Measurements from ENCODE around the gene TRIM44.

TRIM44 gene

GRCh38 chr11:35842958-35843357, 180.4 kb downstream of the TRIM44 start:
- H2BK5ac ChIP-seq (ENCODE audit: low read length): no peak overlapping the region
- H3K27ac ChIP-seq (replicated peaks; ENCODE audit: low read length): no peak overlapping the region
- no peak overlapping the region for H4K91ac ChIP-seq (ENCODE audit: low read depth, low read length, poor library complexity)
- no peak overlapping the region for H3K18ac ChIP-seq (ENCODE audit: low read length)
- H3K23ac ChIP-seq (ENCODE audit: low read depth, low read length, poor library complexity): no peak overlapping the region
- H2AFZ ChIP-seq (ENCODE audit: low read length): no peak overlapping the region
- no peak overlapping the region for H4K8ac ChIP-seq (ENCODE audit: low read depth, low read length)
- H3K4me3 ChIP-seq (ENCODE audit: low read length in 2 of 2): no peak overlapping the region
- H2BK120ac ChIP-seq (ENCODE audit: low read depth, low read length): no peak overlapping the region
- peaks cover 0 to 6% (median 0%) of the 10 kb centered on the region in 3 experiments for H3K27me3 ChIP-seq (ENCODE audit: control insufficient read depth in 3 of 3, insufficient read depth in 3 of 3, low read depth in 1 of 3, low read length in 3 of 3)
- H3K9me3 ChIP-seq (replicated peaks in 1 of 2; ENCODE audit: control insufficient read depth in 2 of 2, insufficient read depth in 1 of 2, low read depth in 1 of 2, low read length in 2 of 2): peaks cover 2 to 9% of the 10 kb centered on the region in 2 donors
- H3K4me2 ChIP-seq (ENCODE audit: insufficient read depth, low read length, poor library complexity, severe bottlenecking): no peak overlapping the region
- peaks cover 2% of the 10 kb centered on the region for H3K79me1 ChIP-seq (ENCODE audit: low read depth, low read length)
- H2AK5ac ChIP-seq (ENCODE audit: low read depth, low read length): no peak overlapping the region
- H3K4me1 ChIP-seq (ENCODE audit: control insufficient read depth in 2 of 2, insufficient read depth in 1 of 2, low read depth in 1 of 2, low read length in 2 of 2): no peaks in the 10 kb centered on the region
- WGBS, 2 donors (ENCODE audit: extremely low coverage in 2 of 2, insufficient read length in 2 of 2, insufficient replicate concordance in 1 of 2): no CpG with 5 or more reads among the region's 1 CpG
- H3K36me3 ChIP-seq (replicated peaks in 1 of 2; ENCODE audit: control insufficient read depth in 2 of 2, insufficient read depth in 2 of 2, low read length in 2 of 2): no peaks in the 10 kb centered on the region
- no peak overlapping the region for H2BK15ac ChIP-seq (ENCODE audit: low read length)
- H3K4ac ChIP-seq (ENCODE audit: low read length): no peak overlapping the region
- no peak overlapping the region for H3K14ac ChIP-seq (ENCODE audit: low read length)
- no peak for DNase-seq (ENCODE audit: low spot score)
- H3K9ac ChIP-seq (ENCODE audit: low read depth, low read length, poor library complexity): no peak overlapping the region
- no peak overlapping the region for H2BK12ac ChIP-seq (ENCODE audit: low read length)

- Histone ChIP-seq H3K23ac (ENCODE audit: low read depth, low read length, poor library complexity) (no peak overlapping the region), H3K9ac (ENCODE audit: low read depth, low read length, poor library complexity) (no peak overlapping the region), H3K18ac (ENCODE audit: low read length) (no peak overlapping the region), H4K91ac (ENCODE audit: low read depth, low read length, poor library complexity) (no peak overlapping the region), H3K4me3 (ENCODE audit: low read length in 2 of 2) (no peak overlapping the region), H3K27me3 (ENCODE audit: control insufficient read depth in 3 of 3, insufficient read depth in 3 of 3, low read depth in 1 of 3, low read length in 3 of 3) (peaks cover 0 to 8% (median 0%) of the 10 kb centered on the region in 3 experiments), H3K4ac (ENCODE audit: low read length) (no peak overlapping the region), H3K79me1 (ENCODE audit: low read depth, low read length) (peaks cover 2% of the 10 kb centered on the region), H3K4me1 (ENCODE audit: control insufficient read depth in 2 of 2, insufficient read depth in 1 of 2, low read depth in 1 of 2, low read length in 2 of 2) (no peaks in the 10 kb centered on the region), H3K9me3 (replicated peaks in 1 of 2; ENCODE audit: control insufficient read depth in 2 of 2, insufficient read depth in 1 of 2, low read depth in 1 of 2, low read length in 2 of 2) (peaks cover 2 to 9% of the 10 kb centered on the region in 2 donors), H2AK5ac (ENCODE audit: low read depth, low read length) (no peak overlapping the region), H2BK15ac (ENCODE audit: low read length) (no peak overlapping the region), H3K14ac (ENCODE audit: low read length) (no peak overlapping the region), H4K8ac (ENCODE audit: low read depth, low read length) (no peak overlapping the region), H3K27ac (replicated peaks; ENCODE audit: low read length) (no peak overlapping the region), H2BK12ac (ENCODE audit: low read length) (no peak overlapping the region), H2BK120ac (ENCODE audit: low read depth, low read length) (no peak overlapping the region), H2BK5ac (ENCODE audit: low read length) (no peak overlapping the region), H3K4me2 (ENCODE audit: insufficient read depth, low read length, poor library complexity, severe bottlenecking) (no peak overlapping the region), H3K36me3 (replicated peaks in 1 of 2; ENCODE audit: control insufficient read depth in 2 of 2, insufficient read depth in 2 of 2, low read length in 2 of 2) (no peaks in the 10 kb centered on the region), H2AFZ (ENCODE audit: low read length) (no peak overlapping the region)
- WGBS, 2 donors (ENCODE audit: extremely low coverage in 2 of 2, insufficient read length in 2 of 2, insufficient replicate concordance in 1 of 2): no CpG with 5 or more reads among the region's 4 CpGs
- no peak for DNase-seq (ENCODE audit: low spot score)
These were observed 182.0 kb downstream of the TRIM44 start for GRCh38 chr11:35844579-35844978.

- Histone ChIP-seq H2BK120ac (ENCODE audit: low read depth, low read length) (no peak overlapping the region), H3K23ac (ENCODE audit: low read depth, low read length, poor library complexity) (no peak overlapping the region), H3K4me2 (ENCODE audit: insufficient read depth, low read length, poor library complexity, severe bottlenecking) (no peak overlapping the region), H3K27me3 (ENCODE audit: control insufficient read depth in 3 of 3, insufficient read depth in 3 of 3, low read depth in 1 of 3, low read length in 3 of 3) (peaks cover 0 to 8% (median 0%) of the 10 kb centered on the region in 3 experiments), H3K4me3 (ENCODE audit: low read length in 2 of 2) (no peak overlapping the region), H2AFZ (ENCODE audit: low read length) (no peak overlapping the region), H2AK5ac (ENCODE audit: low read depth, low read length) (no peak overlapping the region), H4K91ac (ENCODE audit: low read depth, low read length, poor library complexity) (no peak overlapping the region), H3K4me1 (ENCODE audit: control insufficient read depth in 2 of 2, insufficient read depth in 1 of 2, low read depth in 1 of 2, low read length in 2 of 2) (no peaks in the 10 kb centered on the region), H2BK12ac (ENCODE audit: low read length) (no peak overlapping the region), H3K27ac (replicated peaks; ENCODE audit: low read length) (no peak overlapping the region), H3K4ac (ENCODE audit: low read length) (no peak overlapping the region), H4K8ac (ENCODE audit: low read depth, low read length) (no peak overlapping the region), H2BK5ac (ENCODE audit: low read length) (no peak overlapping the region), H2BK15ac (ENCODE audit: low read length) (no peak overlapping the region), H3K14ac (ENCODE audit: low read length) (no peak overlapping the region), H3K18ac (ENCODE audit: low read length) (no peak overlapping the region), H3K79me1 (ENCODE audit: low read depth, low read length) (peaks cover 2% of the 10 kb centered on the region), H3K36me3 (replicated peaks in 1 of 2; ENCODE audit: control insufficient read depth in 2 of 2, insufficient read depth in 2 of 2, low read length in 2 of 2) (no peaks in the 10 kb centered on the region), H3K9ac (ENCODE audit: low read depth, low read length, poor library complexity) (no peak overlapping the region), H3K9me3 (replicated peaks in 1 of 2; ENCODE audit: control insufficient read depth in 2 of 2, insufficient read depth in 1 of 2, low read depth in 1 of 2, low read length in 2 of 2) (no peaks in the 10 kb centered on the region)
- WGBS, 2 donors (ENCODE audit: extremely low coverage in 2 of 2, insufficient read length in 2 of 2, insufficient replicate concordance in 1 of 2): no CpG with 5 or more reads among the region's 2 CpGs
- no peak for DNase-seq (ENCODE audit: low spot score)
These were observed 183.3 kb downstream of the TRIM44 start for GRCh38 chr11:35845860-35846259.

- Histone ChIP-seq H3K14ac (ENCODE audit: low read length) (no peak overlapping the region), H2BK5ac (ENCODE audit: low read length) (no peak overlapping the region), H4K8ac (ENCODE audit: low read depth, low read length) (no peak overlapping the region), H2AFZ (ENCODE audit: low read length) (no peak overlapping the region), H4K91ac (ENCODE audit: low read depth, low read length, poor library complexity) (no peak overlapping the region), H2AK5ac (ENCODE audit: low read depth, low read length) (no peak overlapping the region), H3K36me3 (replicated peaks in 1 of 2; ENCODE audit: control insufficient read depth in 2 of 2, insufficient read depth in 2 of 2, low read length in 2 of 2) (no peaks in the 10 kb centered on the region), H2BK12ac (ENCODE audit: low read length) (no peak overlapping the region), H2BK15ac (ENCODE audit: low read length) (no peak overlapping the region), H3K23ac (ENCODE audit: low read depth, low read length, poor library complexity) (no peak overlapping the region), H3K27me3 (ENCODE audit: control insufficient read depth in 3 of 3, insufficient read depth in 3 of 3, low read depth in 1 of 3, low read length in 3 of 3) (peaks cover 0 to 8% (median 0%) of the 10 kb centered on the region in 3 experiments), H3K4ac (ENCODE audit: low read length) (no peak overlapping the region), H3K4me1 (ENCODE audit: control insufficient read depth in 2 of 2, insufficient read depth in 1 of 2, low read depth in 1 of 2, low read length in 2 of 2) (no peaks in the 10 kb centered on the region), H3K27ac (replicated peaks; ENCODE audit: low read length) (no peak overlapping the region), H2BK120ac (ENCODE audit: low read depth, low read length) (no peak overlapping the region), H3K79me1 (ENCODE audit: low read depth, low read length) (peaks cover 2% of the 10 kb centered on the region), H3K9ac (ENCODE audit: low read depth, low read length, poor library complexity) (no peak overlapping the region), H3K18ac (ENCODE audit: low read length) (no peak overlapping the region), H3K4me2 (ENCODE audit: insufficient read depth, low read length, poor library complexity, severe bottlenecking) (no peak overlapping the region), H3K9me3 (replicated peaks in 1 of 2; ENCODE audit: control insufficient read depth in 2 of 2, insufficient read depth in 1 of 2, low read depth in 1 of 2, low read length in 2 of 2) (no peaks in the 10 kb centered on the region), H3K4me3 (ENCODE audit: low read length in 2 of 2) (no peak overlapping the region)
- DNase-seq (ENCODE audit: low spot score): no peak
- no CpG with 5 or more reads among the region's 5 CpGs for WGBS, 2 donors (ENCODE audit: extremely low coverage in 2 of 2, insufficient read length in 2 of 2, insufficient replicate concordance in 1 of 2)
These were observed 184.3 kb downstream of the TRIM44 start for GRCh38 chr11:35846874-35847273.
